ENCODE data around the gene GABRB1. TPM values are rescaled to one million over a fixed set of nuclear protein-coding genes. Genes with fewer than 3 reads are reported as not detected.

GABRB1 gene
- total RNA-seq, 1 donor from 2014 or later = not detected

DNA sequence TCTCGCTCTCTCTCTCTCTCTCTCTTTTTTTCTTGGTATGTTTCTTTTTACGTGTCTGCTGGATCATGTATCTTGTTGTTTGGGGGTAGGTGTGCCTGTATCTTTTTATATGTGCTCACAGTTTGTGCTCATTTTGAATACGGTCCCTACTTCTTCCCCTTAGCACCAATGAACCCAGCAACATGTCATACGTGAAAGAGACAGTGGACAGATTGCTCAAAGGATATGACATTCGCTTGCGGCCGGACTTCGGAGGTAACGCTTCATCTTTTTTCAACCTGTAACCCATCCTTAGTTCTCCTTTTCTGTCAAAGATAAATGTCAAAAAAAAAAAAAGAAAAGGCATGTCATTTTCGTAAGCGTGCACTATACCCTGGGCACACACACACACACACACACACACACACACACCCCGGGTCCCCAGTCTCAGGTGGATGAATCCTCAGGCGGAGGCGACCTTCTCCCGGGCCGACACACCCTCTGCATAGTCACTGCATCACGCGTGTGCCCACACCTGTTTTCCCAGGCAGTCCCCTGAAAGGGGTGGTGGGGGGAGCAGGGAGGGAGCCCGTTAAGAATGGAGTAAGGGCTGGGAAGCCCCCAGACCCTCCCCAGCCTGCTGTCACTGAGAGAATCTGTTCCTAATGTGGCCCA, 511 bp downstream of the GABRB1 start:
- Mint-ChIP-seq H3K36me3 (ENCODE audit: low read depth) (no peaks in the 10 kb centered on the region), H3K4me3 (peak overlapping the region; percentile 32), H3K27ac (no peak overlapping the region), H3K9me3 (no peaks in the 10 kb centered on the region), H3K4me1 (peaks cover 20% of the 10 kb centered on the region), H3K27me3 (peaks cover 34% of the 10 kb centered on the region)
- DNase-seq (no peak), ATAC-seq (ENCODE audit: low read depth) (no peak)
- intact Hi-C loops (cut with micrococcal nuclease) = no loop called here
- ChIA-PET CTCF (no interaction called here), POLR2A (no interaction called here)
- no peak for TF ChIP-seq CTCF (IDR thresholded peaks at IDR 0.05)

GRCh38 chr4:47032405-47033106, 1.2 kb downstream of the GABRB1 start:
- Mint-ChIP-seq H3K4me3 (peak overlapping the region; percentile 32), H3K27ac (no peak overlapping the region), H3K9me3 (no peaks in the 10 kb centered on the region), H3K36me3 (ENCODE audit: low read depth) (no peaks in the 10 kb centered on the region), H3K27me3 (peaks cover 34% of the 10 kb centered on the region), H3K4me1 (peaks cover 20% of the 10 kb centered on the region)
- intact Hi-C loops (cut with micrococcal nuclease) = no loop called here
- TF ChIP-seq CTCF (IDR thresholded peaks at IDR 0.05) = no peak
- ChIA-PET CTCF (interaction anchor here (1.1 kb wide), 1 partner anchor 9 kb away, joined by 3 read pairs; no protein-coding TSS in a partner anchor), POLR2A (no interaction called here)
- no peak for DNase-seq
- ATAC-seq (ENCODE audit: low read depth) = peak; percentile 42

GRCh38 chr4:47038263-47038662, 6.9 kb downstream of the GABRB1 start:
- TF ChIP-seq CTCF (IDR thresholded peaks at IDR 0.05) = no peak
- intact Hi-C loops (cut with micrococcal nuclease) = no loop called here
- POLR2A ChIA-PET = no interaction called here
- Mint-ChIP-seq H3K4me3 (no peak overlapping the region), H3K4me1 (no peaks in the 10 kb centered on the region), H3K27me3 (peaks cover 7% of the 10 kb centered on the region), H3K9me3 (no peaks in the 10 kb centered on the region), H3K27ac (no peak overlapping the region), H3K36me3 (ENCODE audit: low read depth) (no peaks in the 10 kb centered on the region)
- DNase-seq (no peak), ATAC-seq (ENCODE audit: low read depth) (no peak)
- CTCF ChIA-PET = no interaction called here

- peaks cover 2% of the 10 kb centered on the region for H3K27me3 Mint-ChIP-seq
- POLR2A ChIA-PET = no interaction called here
- H3K4me1 Mint-ChIP-seq = no peaks in the 10 kb centered on the region
- no peak overlapping the region for H3K27ac Mint-ChIP-seq
- DNase-seq (no peak), ATAC-seq (ENCODE audit: low read depth) (no peak)
- no peak overlapping the region for H3K4me3 Mint-ChIP-seq
- intact Hi-C loops (cut with micrococcal nuclease) = no loop called here
- no peaks in the 10 kb centered on the region for H3K36me3 Mint-ChIP-seq (ENCODE audit: low read depth)
- no peak for TF ChIP-seq CTCF (IDR thresholded peaks at IDR 0.05)
- no peaks in the 10 kb centered on the region for H3K9me3 Mint-ChIP-seq
- CTCF ChIA-PET = no interaction called here
These were observed 9.5 kb downstream of the GABRB1 start for GRCh38 chr4:47040828-47041227.

DNA sequence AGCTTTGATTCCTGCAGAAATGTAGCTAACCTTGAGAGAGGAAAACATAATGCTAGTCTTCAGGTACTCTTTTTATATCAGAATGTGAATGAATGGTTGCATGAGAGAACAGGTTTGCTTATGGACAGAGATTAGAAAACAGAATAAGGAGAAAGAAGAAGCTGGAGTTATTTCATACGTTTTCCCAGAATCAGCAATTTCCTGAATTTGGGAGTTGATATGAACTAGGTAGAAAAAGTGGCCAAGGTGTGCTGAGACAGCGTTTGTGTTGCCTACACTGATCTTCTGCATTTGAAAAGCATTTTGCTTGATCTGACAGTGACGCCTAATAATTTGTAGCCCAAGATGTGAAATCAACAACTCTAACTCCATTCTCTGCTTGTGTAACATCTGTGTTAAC, 12.5 kb downstream of the GABRB1 start:
- Mint-ChIP-seq H3K4me3 (no peak overlapping the region), H3K4me1 (no peaks in the 10 kb centered on the region), H3K36me3 (ENCODE audit: low read depth) (no peaks in the 10 kb centered on the region), H3K9me3 (peaks cover 2% of the 10 kb centered on the region), H3K27ac (no peak overlapping the region), H3K27me3 (peaks cover 2% of the 10 kb centered on the region)
- intact Hi-C loops (cut with micrococcal nuclease) = no loop called here
- TF ChIP-seq CTCF (IDR thresholded peaks at IDR 0.05) = no peak
- no peak for ATAC-seq (ENCODE audit: low read depth)
- DNase-seq = no peak
- ChIA-PET CTCF (no interaction called here), POLR2A (no interaction called here)

Measured in activated B cell treated with CpG ODN at 0.5 μM for 24 hours (primary cell).